GM12873 (cell line): ENCODE results near the gene CLTCL1.

Source experiments
- TF ChIP-seq, protein P1 (sequence below): IDR thresholded peaks from 2 replicates; pipeline ENCODE4 v1.5.1; 2012; ENCODE audit warnings: low read depth, mild to moderate bottlenecking, moderate library complexity, low read length, control low read depth; ENCODE audit not compliant: insufficient read depth; ENCODE audit errors: missing control alignments

CLTCL1 gene

GRCh38 chr22:19194766-19195536, 96.6 kb downstream of the CLTCL1 start:
- TF ChIP-seq, protein P1, sequence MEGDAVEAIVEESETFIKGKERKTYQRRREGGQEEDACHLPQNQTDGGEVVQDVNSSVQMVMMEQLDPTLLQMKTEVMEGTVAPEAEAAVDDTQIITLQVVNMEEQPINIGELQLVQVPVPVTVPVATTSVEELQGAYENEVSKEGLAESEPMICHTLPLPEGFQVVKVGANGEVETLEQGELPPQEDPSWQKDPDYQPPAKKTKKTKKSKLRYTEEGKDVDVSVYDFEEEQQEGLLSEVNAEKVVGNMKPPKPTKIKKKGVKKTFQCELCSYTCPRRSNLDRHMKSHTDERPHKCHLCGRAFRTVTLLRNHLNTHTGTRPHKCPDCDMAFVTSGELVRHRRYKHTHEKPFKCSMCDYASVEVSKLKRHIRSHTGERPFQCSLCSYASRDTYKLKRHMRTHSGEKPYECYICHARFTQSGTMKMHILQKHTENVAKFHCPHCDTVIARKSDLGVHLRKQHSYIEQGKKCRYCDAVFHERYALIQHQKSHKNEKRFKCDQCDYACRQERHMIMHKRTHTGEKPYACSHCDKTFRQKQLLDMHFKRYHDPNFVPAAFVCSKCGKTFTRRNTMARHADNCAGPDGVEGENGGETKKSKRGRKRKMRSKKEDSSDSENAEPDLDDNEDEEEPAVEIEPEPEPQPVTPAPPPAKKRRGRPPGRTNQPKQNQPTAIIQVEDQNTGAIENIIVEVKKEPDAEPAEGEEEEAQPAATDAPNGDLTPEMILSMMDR: no peak

DNA sequence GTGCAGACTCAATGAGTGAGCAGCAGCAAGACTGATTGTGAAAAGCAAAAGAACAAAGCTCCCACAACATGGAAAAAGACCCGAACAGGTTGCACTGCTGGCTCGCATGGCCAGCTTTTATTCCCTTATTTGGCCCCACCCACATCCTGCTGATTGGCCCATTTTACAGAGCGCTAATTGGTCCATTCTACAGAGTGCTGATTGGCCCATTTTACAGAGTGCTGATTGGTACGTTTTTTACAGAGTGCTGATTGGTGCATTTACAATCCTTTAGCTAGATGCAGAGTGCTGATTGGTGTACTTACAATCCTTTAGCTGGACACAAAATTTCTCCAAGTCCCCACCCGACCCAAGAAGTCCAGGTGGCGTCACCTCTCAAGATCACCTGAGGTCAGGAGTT, 97.6 kb downstream of the CLTCL1 start:
- TF ChIP-seq, protein P1: no peak

DNA sequence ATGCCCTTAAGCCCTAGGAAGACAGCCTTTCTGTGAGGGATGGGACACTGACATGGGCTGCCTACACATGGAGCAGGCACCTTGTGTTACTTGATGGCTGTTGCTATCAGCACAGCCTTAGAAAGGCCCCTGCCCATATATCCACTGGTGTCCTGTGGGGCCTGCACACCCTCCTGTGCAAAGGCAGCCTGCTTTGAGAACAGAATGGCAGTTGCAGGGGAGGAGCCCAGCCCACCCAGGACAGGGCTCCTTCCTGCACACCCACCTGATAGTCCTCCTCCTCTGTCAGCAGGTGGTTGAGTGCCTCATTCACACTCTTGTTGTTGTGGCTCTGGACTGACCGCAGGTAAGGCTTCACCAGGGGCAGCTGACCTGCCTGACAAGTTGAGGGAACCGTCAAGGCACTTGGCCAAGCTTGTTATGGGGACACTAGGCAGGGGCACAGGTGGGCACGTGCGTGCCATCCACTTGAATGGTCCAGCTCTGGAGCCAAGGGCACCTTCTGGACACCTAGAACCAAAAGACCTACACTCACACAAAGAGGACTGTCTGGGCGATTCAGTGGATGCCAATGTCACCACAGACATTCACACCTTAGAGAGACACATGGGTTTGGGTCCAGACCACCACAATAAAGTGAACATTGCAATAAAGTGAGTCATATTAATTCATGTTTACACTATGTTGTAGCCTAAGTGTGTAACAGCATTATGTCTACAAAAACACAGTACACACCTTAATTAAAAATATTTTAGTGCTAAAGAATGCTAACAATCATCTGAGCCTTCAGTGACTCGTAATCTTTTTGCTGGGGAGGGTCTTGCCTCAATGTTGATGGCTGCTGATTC, 103.6 kb downstream of the CLTCL1 start:
- TF ChIP-seq, protein P1: no peak

DNA sequence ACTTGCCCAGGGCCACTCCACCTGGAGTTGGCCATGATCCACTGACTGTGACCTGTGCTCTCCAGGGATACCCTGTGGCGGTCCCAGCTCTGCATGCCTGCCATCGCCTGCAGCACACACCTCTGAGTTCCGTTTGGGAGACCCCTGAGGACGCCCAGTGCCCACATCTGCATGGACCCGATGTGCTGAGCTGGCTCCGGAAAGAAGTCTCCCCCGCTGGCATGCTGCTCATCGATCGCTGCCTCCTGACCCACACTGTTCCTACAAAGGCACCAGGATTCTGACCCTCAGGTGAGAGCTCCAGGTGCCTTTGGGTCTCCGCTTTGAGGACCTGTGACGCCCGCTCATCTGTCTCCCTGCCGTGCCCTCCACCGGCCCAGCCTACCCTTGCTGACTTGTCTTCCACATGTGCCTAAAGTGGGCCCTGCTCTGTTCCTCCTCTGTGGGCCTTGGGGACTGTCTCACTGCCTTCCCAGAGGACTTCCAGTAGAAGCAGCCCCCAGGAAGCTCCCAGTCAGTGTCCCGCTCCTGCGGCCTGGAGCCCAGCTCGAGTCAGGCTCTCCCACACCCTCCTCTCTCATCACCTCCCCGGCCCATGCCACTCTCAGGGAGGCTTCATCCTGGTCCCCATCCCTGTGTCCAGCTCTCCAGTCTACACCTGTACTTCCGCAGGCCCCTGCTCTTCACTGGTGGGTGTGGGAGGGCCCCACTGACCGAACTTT, 107.1 kb downstream of the CLTCL1 start:
- TF ChIP-seq, protein P1: no peak

DNA sequence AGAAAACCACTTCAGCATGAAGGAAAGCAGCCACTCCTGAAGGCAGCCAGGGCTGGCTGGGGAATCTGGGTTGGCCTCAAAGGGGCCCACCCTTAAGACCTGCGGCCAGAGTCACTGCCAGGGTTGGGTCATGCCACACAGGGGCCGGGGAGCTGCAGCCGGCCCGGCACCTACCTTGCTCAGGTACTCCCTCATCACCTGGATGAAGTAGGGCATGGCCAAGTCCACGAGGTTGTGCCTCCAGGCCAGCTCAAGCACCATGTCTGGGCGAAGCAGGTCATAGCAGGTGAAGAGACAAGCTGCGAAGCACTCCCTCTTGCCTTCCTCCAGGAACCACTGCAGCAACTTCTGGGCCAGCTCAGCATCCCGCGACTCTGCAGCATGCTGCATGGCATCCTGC, 108.3 kb downstream of the CLTCL1 start:
- TF ChIP-seq, protein P1: no peak

- TF ChIP-seq, protein P1: no peak
These were observed 108.9 kb downstream of the CLTCL1 start for GRCh38 chr22:19182472-19183157.
